Muscle of back (tissue), 11 donors: ENCODE measurements around the gene EIF4G3. TPM values are rescaled to one million over a fixed set of nuclear protein-coding genes. Genes with fewer than 3 reads are reported as not detected.
"Not testable (repeated sequence)": the region's sequence is repeated elsewhere in the genome, so short reads cannot be mapped to it uniquely, and the experiment has no call there.

Source experiments
- DNase-seq, 3 donors: peaks; one replicate each; pipeline versions ENCODE4 v3.0.0 to v3.0.0-alpha.2; 2013
- polyA plus RNA-seq, 10 donors: library from polyadenylated mRNA; unstranded; fragments of 120-200 nt; gene quantifications; one replicate each; pipeline ENCODE4 v1.2.1, GENCODE V29; 2013; ENCODE audit not compliant: insufficient read length in 10 of 10

EIF4G3 gene
- polyA plus RNA-seq, 10 donors, result 30.2 to 42.5 (median 35.7) TPM

GRCh38 chr1:21072721-21073120 lies 104.0 kb downstream of the EIF4G3 start:
- no peak for DNase-seq

GRCh38 chr1:21069549-21069948 lies 107.1 kb downstream of the EIF4G3 start:
- DNase-seq, result peak in 1 of 3 donors; percentile 38

DNA sequence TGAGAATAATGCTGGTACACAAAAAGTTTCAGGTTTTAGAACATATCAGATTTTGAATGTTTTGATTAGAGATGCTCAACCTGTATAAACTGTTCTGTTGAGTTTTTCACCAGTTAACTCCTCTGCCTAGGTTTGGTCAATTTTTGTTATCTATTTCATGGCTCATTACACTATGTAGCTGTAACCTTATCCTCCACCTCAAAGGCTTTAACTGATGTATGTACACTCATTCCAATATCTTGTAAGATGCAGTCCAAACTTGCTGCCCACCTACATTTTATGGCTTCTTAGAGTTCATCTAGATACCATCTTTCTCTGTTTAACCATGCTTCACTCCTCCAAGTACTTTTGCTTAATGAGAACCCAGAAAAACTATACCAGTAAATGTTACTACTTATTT lies 107.8 kb downstream of the EIF4G3 start:
- DNase-seq, result no peak

DNA sequence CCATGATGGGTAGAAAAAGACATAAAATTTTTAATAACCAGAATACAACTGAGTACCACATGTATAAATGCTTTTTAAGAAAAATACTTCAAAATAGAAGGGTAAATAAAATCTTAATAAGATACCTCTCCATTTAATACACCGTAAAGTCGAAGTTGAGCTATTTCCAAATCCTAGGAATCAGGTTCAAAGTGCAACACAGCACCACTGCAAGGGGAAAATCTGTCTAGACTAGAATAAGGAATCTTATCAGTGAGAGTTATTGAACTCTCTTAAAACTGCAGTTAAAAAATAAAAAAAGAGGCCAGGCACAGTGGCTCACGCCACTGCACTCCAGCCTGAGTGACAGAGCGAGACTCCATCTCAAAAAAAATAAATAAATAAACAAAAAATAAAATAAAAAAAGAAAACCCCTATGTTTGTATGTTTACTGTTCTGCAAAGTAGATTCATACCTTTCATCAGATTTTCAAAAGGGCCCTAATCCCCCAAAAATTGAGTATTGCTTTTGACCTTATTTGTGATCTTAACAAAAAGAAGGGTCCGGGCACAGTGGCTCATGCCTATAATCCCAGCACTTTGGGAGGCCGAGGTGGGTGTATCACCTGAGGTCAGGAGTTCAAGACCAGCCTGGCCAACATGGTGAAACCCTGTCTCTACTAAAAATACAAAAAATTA lies 109.0 kb downstream of the EIF4G3 start:
- DNase-seq, result no peak

DNA sequence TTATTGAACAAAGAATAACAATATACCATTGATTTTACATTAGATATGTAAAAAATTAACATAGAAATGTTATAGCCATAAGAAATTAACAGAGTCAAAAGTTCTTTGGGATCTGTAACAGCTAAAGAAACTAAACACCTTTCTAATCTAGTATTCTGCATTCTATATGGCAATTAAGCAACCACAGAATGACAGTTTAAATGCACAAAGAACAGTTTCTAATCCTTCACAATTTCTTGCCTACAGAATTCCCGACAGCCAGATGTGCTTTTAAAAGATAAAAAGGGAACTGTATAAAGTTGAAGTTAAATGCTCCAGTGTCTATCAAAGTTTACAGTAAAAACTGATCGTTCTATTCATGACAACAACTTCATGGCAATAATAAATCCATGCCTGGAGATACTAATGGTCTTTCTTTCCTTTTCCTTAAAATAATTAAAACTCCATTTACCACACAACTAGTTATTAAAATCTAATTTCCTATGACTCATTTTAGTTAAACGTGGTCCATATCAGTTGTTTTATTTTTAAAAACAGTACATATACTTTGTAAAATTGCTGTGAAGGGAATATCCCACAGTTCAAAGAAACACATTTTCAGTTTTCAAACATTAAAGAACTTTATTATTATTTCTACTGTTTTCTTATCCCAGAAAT lies 110.2 kb downstream of the EIF4G3 start:
- DNase-seq, result no peak

GRCh38 chr1:21065851-21066250 lies 110.8 kb downstream of the EIF4G3 start:
- no peak for DNase-seq

DNA sequence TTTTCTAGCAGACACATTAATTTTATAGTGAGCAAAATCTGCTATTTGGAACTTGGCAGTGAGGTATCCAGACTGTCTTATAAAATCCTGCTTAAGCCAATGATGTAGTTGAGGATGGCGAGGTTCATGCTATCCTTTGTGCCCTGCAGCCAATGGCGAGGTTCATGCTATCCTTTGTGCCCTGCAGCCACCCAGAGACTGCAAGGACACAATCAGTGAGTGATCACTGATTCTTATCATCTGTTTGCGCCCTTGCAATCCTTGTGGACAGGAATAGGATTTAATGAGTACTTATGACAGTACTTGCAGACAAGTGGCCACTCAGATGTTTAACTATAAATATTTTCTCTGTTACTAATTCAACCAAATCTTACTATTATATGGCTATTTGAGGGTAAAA lies 112.6 kb downstream of the EIF4G3 start:
- DNase-seq, result no peak

GRCh38 chr1:21060523-21060922 lies 116.2 kb downstream of the EIF4G3 start:
- no peak for DNase-seq

GRCh38 chr1:21059021-21059420 lies 117.7 kb downstream of the EIF4G3 start:
- no peak for DNase-seq

GRCh38 chr1:21058035-21058793 lies 118.5 kb downstream of the EIF4G3 start:
- DNase-seq, result no peak

GRCh38 chr1:21053189-21053928 lies 123.3 kb downstream of the EIF4G3 start:
- not testable (repeated sequence) for DNase-seq

DNA sequence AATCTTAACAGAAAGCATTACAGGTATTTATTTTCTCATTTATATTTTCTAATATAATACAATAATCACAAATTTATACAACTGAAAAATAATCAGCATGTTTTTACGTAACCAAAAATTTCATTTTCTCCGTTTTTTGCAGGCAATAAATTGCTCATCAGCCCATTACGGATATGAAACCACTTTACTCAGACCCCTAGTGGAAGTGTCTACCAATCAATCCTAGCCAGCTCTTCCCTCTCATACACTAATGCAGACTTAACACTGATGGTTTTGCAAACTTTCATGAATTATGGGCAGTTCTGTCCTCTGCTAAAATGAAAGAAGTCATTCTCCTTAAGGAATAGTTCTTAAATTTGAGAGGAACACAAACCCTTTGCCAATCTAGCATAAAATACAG lies 124.7 kb downstream of the EIF4G3 start:
- DNase-seq, result no peak

- DNase-seq, result no peak
Observed at GRCh38 chr1:21051177-21051825, 125.4 kb downstream of the EIF4G3 start.

- DNase-seq, result peak in 1 of 3 donors; percentile 34
Observed at GRCh38 chr1:21050031-21050430, 126.7 kb downstream of the EIF4G3 start.

DNA sequence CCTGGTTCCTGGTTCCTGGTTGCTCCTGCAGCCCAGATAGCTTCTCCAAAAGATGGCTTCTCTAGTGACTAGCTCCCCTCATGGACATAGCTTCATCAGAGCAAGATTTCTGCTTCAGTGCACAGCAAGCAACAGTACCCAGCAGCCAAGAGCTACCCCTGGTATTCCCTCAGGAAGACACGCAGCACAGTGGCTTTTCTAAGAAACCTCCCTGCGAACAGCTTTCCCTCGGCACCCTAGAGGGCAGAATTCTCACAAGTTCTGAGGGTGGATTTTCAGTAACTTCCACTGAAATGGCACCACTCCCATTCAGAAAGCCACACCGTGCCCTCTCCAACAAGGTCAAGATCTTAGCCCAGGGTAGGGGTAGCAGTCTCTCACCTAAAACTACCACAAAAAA lies 128.2 kb downstream of the EIF4G3 start:
- DNase-seq, result no peak

GRCh38 chr1:21046132-21046531 lies 130.6 kb downstream of the EIF4G3 start:
- no peak for DNase-seq

- peak in 2 of 3 donors; percentile 11 to 26 for DNase-seq
Observed at GRCh38 chr1:21045351-21045750, 131.3 kb downstream of the EIF4G3 start.

- peak in 2 of 3 donors; percentile 22 to 44 for DNase-seq
Observed at GRCh38 chr1:21042929-21043605, 133.6 kb downstream of the EIF4G3 start.

DNA sequence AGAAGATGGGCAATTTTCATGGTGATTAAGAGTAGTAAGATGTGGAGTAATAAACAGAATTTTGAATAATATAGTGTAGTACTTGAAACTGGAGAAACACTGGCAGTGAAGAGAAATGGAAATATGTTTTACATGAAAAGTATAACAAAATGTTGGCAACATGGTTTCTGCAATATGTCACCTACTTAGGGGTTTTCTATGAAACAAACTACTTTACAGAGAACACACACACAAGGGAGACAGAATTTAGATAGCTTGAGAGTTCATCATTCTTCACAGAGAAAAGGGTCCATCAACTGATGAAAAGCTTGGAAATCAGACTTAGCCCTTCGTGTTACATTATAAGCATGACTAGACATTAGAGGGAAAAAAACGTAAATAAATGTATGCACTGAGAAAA lies 135.2 kb downstream of the EIF4G3 start:
- no peak for DNase-seq

DNA sequence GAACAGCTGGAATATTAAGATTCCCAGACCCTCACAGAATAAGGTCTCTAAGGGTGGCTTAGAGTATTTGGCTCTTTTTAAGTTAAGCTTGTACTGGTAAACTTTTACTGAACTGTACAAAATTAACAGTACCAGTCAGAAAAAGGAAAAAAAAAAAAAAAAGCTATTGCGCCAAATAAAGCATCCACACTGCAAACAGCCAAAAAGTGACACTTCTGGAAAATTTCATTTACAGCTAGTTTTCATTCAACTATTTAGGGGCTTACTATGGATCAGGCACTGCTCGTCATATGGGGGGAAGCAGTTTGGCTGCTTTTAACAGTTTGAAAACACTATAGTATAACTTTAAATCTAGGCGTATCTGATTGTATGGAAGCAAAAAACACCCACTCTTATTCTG lies 139.6 kb downstream of the EIF4G3 start:
- DNase-seq, result no peak

GRCh38 chr1:21035794-21036193 lies 140.9 kb downstream of the EIF4G3 start:
- no peak for DNase-seq
